ENCODE results near the gene TFDP2.

- no peak for TF ChIP-seq POLR2AphosphoS5 (IDR thresholded peaks at IDR 0.05; ENCODE audit: low read depth, low read length)
- TF ChIP-seq POLR2A (IDR thresholded peaks at IDR 0.05; ENCODE audit: low read depth, low read length): no peak
- TF ChIP-seq TAF1 (IDR thresholded peaks at IDR 0.05; ENCODE audit: low read depth, low read length): no peak
- no peak for TF ChIP-seq SPI1 (IDR thresholded peaks at IDR 0.05; ENCODE audit: low read depth, low read length)
- TF ChIP-seq POU2F2 (IDR thresholded peaks at IDR 0.05; ENCODE audit: low read depth, low read length): no peak
- no peak for TF ChIP-seq PAX5 (IDR thresholded peaks at IDR 0.05; ENCODE audit: insufficient read depth, low read length, severe bottlenecking)
These were observed 215.0 kb downstream of the TFDP2 start for GRCh38 chr3:141934354-141934753.

All from GM12891 (cell line).